WTC11 (cell line): ENCODE results near the gene NARS2.

Experiments used
- ETV6 ChIP-seq: sonication (generic); formaldehyde crosslinking; IDR thresholded peaks from 2 replicates; pipeline ENCODE4 v1.8.1; 2022; ENCODE audit warnings: mild to moderate bottlenecking, missing genetic modification reagents
- NFYB ChIP-seq: sonication (generic); formaldehyde crosslinking; conservative IDR thresholded peaks from 2 replicates; pipeline ENCODE4 v1.8.0; 2022; ENCODE audit warnings: low read depth, missing genetic modification reagents
- ZNF263 ChIP-seq: sonication (generic); formaldehyde crosslinking; IDR thresholded peaks from 2 replicates; pipeline ENCODE4 v1.8.1; 2022; ENCODE audit warnings: low read depth, mild to moderate bottlenecking, moderate library complexity, missing genetic modification reagents
- TF ChIP-seq, protein P1 (sequence below): fragments of 200-600 bp; IDR thresholded peaks from 2 replicates; pipeline ENCODE4 v1.8.0; 2022; ENCODE audit warnings: antibody characterized with exemption
- TF ChIP-seq, protein P2 (sequence below): sonication (generic); formaldehyde crosslinking; IDR thresholded peaks from 2 replicates; pipeline ENCODE4 v1.8.0; 2022; ENCODE audit warnings: mild to moderate bottlenecking, missing genetic modification reagents
- TF ChIP-seq, protein P3 (sequence below): sonication (generic); formaldehyde crosslinking; IDR thresholded peaks from 2 replicates; pipeline ENCODE4 v1.8.0; 2022; ENCODE audit warnings: mild to moderate bottlenecking, missing genetic modification reagents
- TF ChIP-seq, protein P4 (sequence below): sonication (generic); formaldehyde crosslinking; IDR thresholded peaks from 2 replicates; pipeline ENCODE4 v1.8.1; 2023; ENCODE audit warnings: mild to moderate bottlenecking, missing genetic modification reagents, moderate library complexity

DNA sequence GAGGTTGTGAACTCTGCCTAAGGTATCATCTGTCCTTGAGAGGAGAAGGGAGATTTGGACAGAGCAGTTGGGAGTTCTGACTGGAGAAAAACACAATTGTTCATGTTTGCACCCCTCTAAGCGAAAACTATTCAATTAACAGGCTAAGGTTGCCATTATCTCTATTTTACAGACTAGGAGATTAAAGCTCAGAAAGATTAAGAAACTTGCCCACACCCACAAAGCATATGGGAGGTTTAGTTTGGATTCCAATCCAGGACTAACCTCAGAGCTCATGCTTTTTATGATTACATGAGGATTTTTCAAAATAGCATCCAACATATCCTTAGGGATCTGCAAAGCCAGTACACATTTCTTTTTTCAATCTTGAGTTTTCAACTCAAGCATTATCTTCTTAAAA is 179.1 kb downstream of the NARS2 start:
- TF ChIP-seq, protein P1, sequence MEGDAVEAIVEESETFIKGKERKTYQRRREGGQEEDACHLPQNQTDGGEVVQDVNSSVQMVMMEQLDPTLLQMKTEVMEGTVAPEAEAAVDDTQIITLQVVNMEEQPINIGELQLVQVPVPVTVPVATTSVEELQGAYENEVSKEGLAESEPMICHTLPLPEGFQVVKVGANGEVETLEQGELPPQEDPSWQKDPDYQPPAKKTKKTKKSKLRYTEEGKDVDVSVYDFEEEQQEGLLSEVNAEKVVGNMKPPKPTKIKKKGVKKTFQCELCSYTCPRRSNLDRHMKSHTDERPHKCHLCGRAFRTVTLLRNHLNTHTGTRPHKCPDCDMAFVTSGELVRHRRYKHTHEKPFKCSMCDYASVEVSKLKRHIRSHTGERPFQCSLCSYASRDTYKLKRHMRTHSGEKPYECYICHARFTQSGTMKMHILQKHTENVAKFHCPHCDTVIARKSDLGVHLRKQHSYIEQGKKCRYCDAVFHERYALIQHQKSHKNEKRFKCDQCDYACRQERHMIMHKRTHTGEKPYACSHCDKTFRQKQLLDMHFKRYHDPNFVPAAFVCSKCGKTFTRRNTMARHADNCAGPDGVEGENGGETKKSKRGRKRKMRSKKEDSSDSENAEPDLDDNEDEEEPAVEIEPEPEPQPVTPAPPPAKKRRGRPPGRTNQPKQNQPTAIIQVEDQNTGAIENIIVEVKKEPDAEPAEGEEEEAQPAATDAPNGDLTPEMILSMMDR, result no peak
- TF ChIP-seq, protein P2, sequence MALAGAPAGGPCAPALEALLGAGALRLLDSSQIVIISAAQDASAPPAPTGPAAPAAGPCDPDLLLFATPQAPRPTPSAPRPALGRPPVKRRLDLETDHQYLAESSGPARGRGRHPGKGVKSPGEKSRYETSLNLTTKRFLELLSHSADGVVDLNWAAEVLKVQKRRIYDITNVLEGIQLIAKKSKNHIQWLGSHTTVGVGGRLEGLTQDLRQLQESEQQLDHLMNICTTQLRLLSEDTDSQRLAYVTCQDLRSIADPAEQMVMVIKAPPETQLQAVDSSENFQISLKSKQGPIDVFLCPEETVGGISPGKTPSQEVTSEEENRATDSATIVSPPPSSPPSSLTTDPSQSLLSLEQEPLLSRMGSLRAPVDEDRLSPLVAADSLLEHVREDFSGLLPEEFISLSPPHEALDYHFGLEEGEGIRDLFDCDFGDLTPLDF (CRISPR knock-in tag), result no peak
- TF ChIP-seq, protein P3, sequence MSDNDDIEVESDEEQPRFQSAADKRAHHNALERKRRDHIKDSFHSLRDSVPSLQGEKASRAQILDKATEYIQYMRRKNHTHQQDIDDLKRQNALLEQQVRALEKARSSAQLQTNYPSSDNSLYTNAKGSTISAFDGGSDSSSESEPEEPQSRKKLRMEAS (CRISPR knock-in tag), result no peak
- TF ChIP-seq, protein P4, sequence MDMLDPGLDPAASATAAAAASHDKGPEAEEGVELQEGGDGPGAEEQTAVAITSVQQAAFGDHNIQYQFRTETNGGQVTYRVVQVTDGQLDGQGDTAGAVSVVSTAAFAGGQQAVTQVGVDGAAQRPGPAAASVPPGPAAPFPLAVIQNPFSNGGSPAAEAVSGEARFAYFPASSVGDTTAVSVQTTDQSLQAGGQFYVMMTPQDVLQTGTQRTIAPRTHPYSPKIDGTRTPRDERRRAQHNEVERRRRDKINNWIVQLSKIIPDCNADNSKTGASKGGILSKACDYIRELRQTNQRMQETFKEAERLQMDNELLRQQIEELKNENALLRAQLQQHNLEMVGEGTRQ (CRISPR knock-in tag), result no peak
- no peak for TF ChIP-seq ETV6 (CRISPR knock-in tag)
- no peak for TF ChIP-seq ZNF263 (CRISPR knock-in tag)
- TF ChIP-seq NFYB (CRISPR knock-in tag), result no peak
